Right ventricle myocardium inferior (tissue), 1 donor: ENCODE measurements around the gene IL4I1. TPM values are rescaled to one million over a fixed set of nuclear protein-coding genes. Genes with fewer than 3 reads are reported as not detected.

Experiments used
- ATAC-seq: fragments of 200-7000 bp; cut with Tn5 transposase; one replicate; pipeline ENCODE4 v1.9.1; 2020; ENCODE audit warnings: mild to moderate bottlenecking, moderate library complexity
- DNase-seq: peaks from one replicate; pipeline ENCODE4 v3.0.0; 2021; ENCODE audit errors: missing footprints
- intact Hi-C: fragments of 100-400 bp; cut with DNase I; formaldehyde crosslinking; loops from one replicate; pipeline ENCODE4 v1.11.0; 2022
- microRNA-seq: library from miRNA; unstranded; fragments of <30 nt; microRNA quantifications from one replicate; pipeline ENCODE4 v1.2.0, GENCODE V29; 2020
- total RNA-seq: library from RNA; stranded (reverse); fragmentation: NEBNext Ultra II Directional; extraction: Animal tissue kit (Norgen Biotek cat#: 25700); gene quantifications from one replicate; pipeline ENCODE4 v1.2.1, GENCODE V29; 2021
- donor health status: DM: no; HTN: yes; CAD: no; lungs with severe emphysema.

Gene IL4I1
- total RNA-seq, 1 donor from 2014 or later, result 0.30 TPM

DNA sequence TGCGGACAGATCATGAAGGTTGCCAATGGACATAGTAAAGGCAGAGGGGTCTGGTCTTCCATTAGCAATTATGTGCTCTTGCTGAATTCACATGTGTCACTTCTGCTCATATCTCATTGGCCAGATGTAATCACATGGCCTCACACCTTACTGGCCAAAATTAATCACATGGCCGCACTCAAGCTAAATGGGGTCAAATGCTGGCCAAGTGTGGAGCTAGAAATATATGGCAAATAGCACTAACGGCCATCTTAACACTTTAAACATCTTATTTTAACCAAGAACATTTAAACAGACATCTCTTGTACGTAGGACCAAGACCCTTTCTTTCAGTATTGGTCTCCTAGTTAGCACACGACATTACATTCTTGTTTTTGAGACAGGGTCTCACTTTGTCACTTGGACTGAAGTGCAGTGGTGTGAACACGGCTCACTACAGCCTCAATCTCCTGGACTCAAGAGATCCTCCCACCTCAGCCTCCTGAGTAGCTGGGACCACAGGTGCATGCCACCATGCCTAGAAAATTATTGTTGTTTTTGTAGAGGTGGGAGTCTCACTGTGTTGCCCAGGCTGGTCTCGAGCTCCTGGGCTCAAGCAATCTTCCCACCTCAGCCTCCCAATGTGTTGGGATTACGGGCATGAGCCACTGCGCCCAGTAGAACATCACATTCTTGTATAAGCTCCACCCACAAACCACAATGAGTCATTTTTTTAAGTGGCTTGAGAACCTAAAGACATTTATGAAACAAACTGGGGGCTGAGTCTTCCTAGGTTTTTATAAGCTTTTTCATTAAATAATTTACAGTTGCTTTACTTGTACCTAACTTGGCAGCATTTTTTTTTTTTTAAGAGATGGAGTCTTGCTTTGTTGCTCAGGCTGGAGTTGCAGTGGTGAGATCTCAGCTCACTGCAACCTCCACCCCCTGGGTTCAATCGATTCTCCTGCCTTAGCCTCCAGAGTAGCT is 48.7 kb downstream of the IL4I1 start:
- intact Hi-C loops, result no loop called here
- no peak for DNase-seq
- ATAC-seq, result no peak

DNA sequence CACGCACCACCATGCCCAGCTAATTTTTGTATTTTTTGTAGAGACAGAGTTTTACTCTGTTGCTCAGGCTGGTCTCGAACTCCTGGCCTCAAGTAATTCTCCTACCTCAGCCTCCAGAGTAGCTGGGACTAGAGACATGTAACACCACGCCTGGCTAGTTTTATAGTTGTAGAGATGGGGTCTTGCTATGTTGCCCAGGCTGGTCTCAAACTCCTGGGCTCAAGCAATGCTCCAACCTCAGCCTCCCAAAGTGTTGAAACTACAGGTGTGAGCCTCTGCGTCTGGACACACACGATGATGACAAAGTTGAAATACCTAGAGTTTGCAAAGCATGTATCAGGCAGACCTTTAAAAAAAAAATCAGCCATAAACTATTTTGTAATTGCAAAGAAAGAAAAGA is 50.3 kb downstream of the IL4I1 start:
- ATAC-seq (no peak), DNase-seq (no peak)
- intact Hi-C loops, result no loop called here

DNA sequence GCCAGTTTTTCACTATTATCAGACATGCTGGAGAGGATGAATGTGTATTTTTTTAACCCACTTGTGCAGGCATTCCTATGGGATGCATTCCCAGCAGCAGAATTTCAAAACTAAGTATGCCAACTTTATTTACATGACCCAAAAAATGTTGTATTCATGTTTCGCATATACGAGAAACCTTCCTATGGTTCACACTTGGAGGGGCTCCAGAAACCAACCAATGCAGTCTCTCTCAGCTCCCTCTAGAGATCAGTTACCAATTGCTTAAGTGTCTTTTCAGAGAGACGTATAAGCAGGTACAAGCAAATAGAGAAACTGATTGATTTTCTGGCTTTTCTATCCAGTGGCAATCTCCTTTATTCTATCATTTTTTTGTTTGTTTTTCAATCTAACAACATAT is 51.3 kb downstream of the IL4I1 start:
- ATAC-seq, result no peak
- DNase-seq, result no peak
- intact Hi-C loops, result no loop called here

DNA sequence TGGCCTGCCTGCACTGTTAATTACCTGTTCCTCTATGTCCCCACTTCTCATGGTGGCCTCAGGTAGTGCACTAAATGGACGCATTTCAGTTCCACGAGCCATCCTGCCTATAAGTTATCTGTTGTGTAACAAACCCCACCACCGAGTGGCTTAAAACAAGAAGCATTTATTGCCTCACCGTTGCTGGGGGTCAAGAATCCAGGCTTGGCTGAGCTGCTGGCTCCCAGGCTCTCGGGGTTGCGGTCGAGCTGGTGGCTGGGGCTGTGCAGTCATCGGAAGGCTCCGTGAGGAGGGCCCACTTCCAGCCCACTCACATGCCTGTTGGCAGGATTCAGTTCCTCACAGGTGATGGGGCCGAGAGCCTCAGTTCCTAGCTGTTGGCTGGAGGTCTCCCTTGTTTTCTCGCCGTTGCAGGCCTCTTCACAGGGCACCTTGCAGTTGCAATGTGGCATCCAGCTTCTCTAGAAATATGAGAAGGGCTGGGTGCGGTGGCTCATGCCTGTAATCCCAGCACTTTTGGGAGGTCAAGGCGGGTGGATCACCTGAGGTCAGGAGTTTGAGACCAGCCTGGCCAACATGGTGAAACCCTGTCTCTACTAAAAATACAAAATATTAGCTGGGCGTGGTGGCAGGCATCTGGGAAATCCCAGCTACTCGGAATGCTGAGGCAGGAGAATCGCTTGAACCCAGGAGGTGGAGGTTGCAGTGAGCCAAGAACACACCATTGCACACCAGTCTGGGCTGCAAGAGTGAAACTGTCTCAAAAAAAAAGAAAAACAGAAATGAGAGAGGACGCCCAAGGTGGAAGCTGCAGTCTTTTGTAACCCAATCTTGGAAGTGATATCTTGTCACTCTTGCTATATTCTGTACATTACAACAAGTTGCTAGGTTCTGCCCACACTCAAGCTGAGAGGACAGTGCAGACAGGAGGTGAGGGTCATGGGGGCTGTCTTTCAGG is 52.3 kb downstream of the IL4I1 start:
- ATAC-seq (no peak), DNase-seq (no peak)
- intact Hi-C loops, result no loop called here

DNA sequence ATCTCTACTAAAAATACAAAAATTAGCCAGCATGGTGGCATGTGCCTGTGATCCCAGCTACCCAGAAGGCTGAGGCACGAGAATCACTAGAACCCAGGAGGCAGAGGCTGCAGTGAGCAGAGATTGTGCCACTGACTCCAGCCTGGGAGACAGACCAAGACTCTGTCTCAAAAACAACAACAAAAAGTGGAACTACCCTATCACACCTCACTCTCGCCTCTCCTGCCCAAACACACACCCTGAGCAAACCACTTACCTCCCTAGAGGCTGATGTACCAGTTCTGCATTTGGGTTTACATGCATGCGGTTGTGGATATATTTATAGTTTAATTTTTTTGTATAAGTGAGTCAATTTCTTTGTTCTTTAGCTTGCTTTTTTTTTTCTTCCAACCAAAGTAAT is 53.4 kb downstream of the IL4I1 start:
- DNase-seq, result no peak
- no peak for ATAC-seq
- intact Hi-C loops, result no loop called here

DNA sequence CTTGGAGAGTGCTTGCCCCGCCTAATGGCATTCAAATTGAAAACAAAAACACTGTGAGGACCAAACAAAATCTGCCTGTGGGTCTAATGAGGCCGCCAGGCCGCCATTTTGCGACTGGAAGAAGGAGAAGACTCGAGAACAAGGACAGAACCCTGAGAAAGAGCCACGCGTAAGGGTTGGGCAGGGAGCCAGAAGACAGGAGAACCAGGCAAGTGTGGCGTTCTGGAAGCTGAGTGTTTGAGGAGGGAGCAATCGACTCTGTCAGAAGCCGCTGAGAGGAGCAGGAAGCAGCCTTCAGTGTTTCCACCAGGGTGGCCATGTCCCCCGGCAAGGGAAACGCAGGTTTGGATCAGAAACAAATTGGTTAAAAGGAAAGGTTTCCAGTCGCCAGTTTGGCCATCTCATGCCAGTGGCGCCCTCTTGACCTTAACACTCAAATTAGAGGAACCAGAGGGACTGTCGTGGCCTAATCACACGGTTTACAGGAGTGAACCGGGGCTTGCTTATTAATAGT is 55.9 kb downstream of the IL4I1 start:
- DNase-seq, result no peak
- intact Hi-C loops, result no loop called here
- ATAC-seq, result no peak

DNA sequence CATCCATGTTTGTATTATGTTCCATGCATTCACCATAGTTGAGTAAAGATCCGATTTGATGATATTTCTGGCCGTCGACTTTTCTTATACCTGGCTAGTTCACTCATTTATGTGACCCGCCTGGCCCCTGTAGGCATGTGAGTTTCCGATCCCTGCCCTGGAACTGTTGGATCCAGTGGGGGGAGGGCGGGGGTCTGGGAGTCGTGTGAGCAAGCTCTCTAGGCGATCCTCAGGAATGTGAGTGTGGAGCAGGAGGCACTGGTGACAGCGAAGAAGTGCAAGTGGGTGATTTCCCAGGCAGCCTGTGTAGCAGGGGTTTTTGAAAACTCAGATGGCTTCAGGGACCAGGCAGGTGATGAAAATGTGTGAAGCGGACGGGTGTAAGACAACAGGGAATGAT is 56.4 kb downstream of the IL4I1 start:
- DNase-seq (no peak), ATAC-seq (no peak)
- intact Hi-C loops, result no loop called here

DNA sequence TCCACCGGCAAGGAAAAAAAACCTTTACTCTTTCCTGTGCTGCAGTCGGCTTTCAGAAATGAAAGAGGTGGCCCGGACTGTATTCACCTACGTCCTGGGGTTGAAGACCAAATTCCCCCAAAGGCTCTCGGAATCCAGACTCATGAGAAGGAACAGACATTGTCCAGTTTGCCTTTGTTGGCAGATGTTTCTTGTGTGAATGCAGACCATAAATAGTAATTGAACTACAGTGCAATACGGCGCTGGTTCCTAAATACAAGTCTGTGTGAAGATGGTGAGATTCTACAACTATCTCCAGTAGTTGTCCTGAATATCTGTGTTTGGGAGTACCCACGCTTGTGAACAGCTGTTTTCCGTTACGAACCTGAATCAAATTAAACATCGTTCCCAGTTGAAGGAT is 57.0 kb downstream of the IL4I1 start:
- DNase-seq, result no peak
- no peak for ATAC-seq
- intact Hi-C loops, result loop anchor here (2.0 kb wide), 1 partner anchor 15 kb away; no protein-coding TSS in a partner anchor

Small RNAs within 50 kb of the gene (microRNA-seq; reads per million reads assigned to microRNA genes)
- gene MIR4749 (not detected), gene MIR4750 (not detected)

Other genes starting within 250 kb of the IL4I1 start
- gene IRF3, start 231.0 kb downstream of the IL4I1 start, total RNA-seq, result 36.4 TPM
- gene BCL2L12, start 231.0 kb downstream of the IL4I1 start, total RNA-seq, result 10.6 TPM
- gene PRMT1, start 219.6 kb downstream of the IL4I1 start, total RNA-seq, result 122 TPM
- gene ADM5, start 207.3 kb downstream of the IL4I1 start, total RNA-seq, result 0.84 TPM
- gene CPT1C, start 205.8 kb downstream of the IL4I1 start, total RNA-seq, result 2.9 TPM
- 0.57 TPM for gene TSKS, start 133.6 kb downstream of the IL4I1 start, total RNA-seq
- gene AP2A1, start 129.9 kb downstream of the IL4I1 start, total RNA-seq, result 76.4 TPM
- 21.0 TPM for gene FUZ, start 83.6 kb downstream of the IL4I1 start, total RNA-seq
- gene MED25, start 78.6 kb downstream of the IL4I1 start, total RNA-seq, result 70.4 TPM
- gene PTOV1, start 45.7 kb downstream of the IL4I1 start, total RNA-seq, result 122 TPM
- gene PNKP, start 29.3 kb downstream of the IL4I1 start, total RNA-seq, result 36.9 TPM
- gene AKT1S1, start 19.5 kb downstream of the IL4I1 start, total RNA-seq, result 37.2 TPM
- gene TBC1D17, start 19.2 kb downstream of the IL4I1 start, total RNA-seq, result 44.9 TPM
- gene ATF5, start 32.3 kb upstream of the IL4I1 start, total RNA-seq, result 10.4 TPM
- 30.4 TPM for gene NUP62, start 32.6 kb upstream of the IL4I1 start, total RNA-seq
- gene SIGLEC11, start 64.3 kb upstream of the IL4I1 start, total RNA-seq, result 0.60 TPM
- 22.9 TPM for gene VRK3, start 128.5 kb upstream of the IL4I1 start, total RNA-seq
- gene ZNF473, start 129.1 kb upstream of the IL4I1 start, total RNA-seq, result 3.2 TPM